ENCODE data around the gene FBXW7. TPM values are rescaled to one million over a fixed set of nuclear protein-coding genes. Genes with fewer than 3 reads are reported as not detected.

The FBXW7 gene
- polyA plus RNA-seq (ENCODE audit: insufficient read depth in 1 of 5, insufficient read length in 5 of 5, low replicate concordance in 1 of 5), result 10 to 100 TPM; 22.3 to 41.8 (median 34.1) TPM
- long read RNA-seq, donor 1, transcript FBXW7-210 (2 exons, 528 nt), result major isoform, 10 of 12 reads
- long read RNA-seq, donor 1, partial matches to known transcripts, result 0 of 12 reads
- long read RNA-seq, donor 1, other reads (novel, unspliced or antisense), result 0 of 12 reads
- long read RNA-seq, donor 2, partial matches to known transcripts, result 0 of 2 reads
- long read RNA-seq, donor 2, other reads (novel, unspliced or antisense), result 0 of 2 reads
- long read RNA-seq, donor 3, partial matches to known transcripts, result 0 of 7 reads
- long read RNA-seq, donor 3, other reads (novel, unspliced or antisense), result 0 of 7 reads
- long read RNA-seq, donor 4, partial matches to known transcripts, result 0 of 4 reads
- long read RNA-seq, donor 4, other reads (novel, unspliced or antisense), result 0 of 4 reads
- long read RNA-seq, donor 5, partial matches to known transcripts, result 9 of 11 reads
- long read RNA-seq, donor 5, other reads (novel, unspliced or antisense), result 0 of 11 reads
- long read RNA-seq, donor 6, transcript FBXW7-210 (2 exons, 528 nt), result major isoform, 9 of 11 reads
- long read RNA-seq, donor 6, partial matches to known transcripts, result 0 of 11 reads
- long read RNA-seq, donor 6, other reads (novel, unspliced or antisense), result 0 of 11 reads
- long read RNA-seq, donor 7, full-length matches to known transcripts, result 5 of 5 reads
- long read RNA-seq, donor 7, partial matches to known transcripts, result 0 of 5 reads
- long read RNA-seq, donor 7, other reads (novel, unspliced or antisense), result 0 of 5 reads
- long read RNA-seq, donor 8, partial matches to known transcripts, result 0 of 4 reads
- long read RNA-seq, donor 8, other reads (novel, unspliced or antisense), result 0 of 4 reads

- DNase-seq, result peak; percentile 99
Observed at GRCh38 chr4:152535903-152536544, at the start of gene FBXW7. Gene FBXW7, minus strand, starts transcription at chr4:152536092. Its CDS starts 124,289 bp downstream, at chr4:152411803.

GRCh38 chr4:152585023-152585441 is 49.1 kb upstream of the FBXW7 start:
- no peak for DNase-seq

- DNase-seq, result no peak
Observed at GRCh38 chr4:152581536-152582160, 45.8 kb upstream of the FBXW7 start.

- no peak for DNase-seq
Observed at GRCh38 chr4:152579916-152580315, 44.0 kb upstream of the FBXW7 start.

GRCh38 chr4:152579107-152579764 is 43.3 kb upstream of the FBXW7 start:
- no peak for DNase-seq

- no peak for DNase-seq
Observed at GRCh38 chr4:152578670-152579069, 42.8 kb upstream of the FBXW7 start.

- no peak for DNase-seq
Observed at GRCh38 chr4:152577708-152578396, 42.0 kb upstream of the FBXW7 start.

GRCh38 chr4:152575533-152575932 is 39.6 kb upstream of the FBXW7 start:
- DNase-seq, result no peak

GRCh38 chr4:152573861-152574260 is 38.0 kb upstream of the FBXW7 start:
- no peak for DNase-seq

- DNase-seq, result peak in 1 of 2 donors; percentile 40
Observed at GRCh38 chr4:152572417-152573086, 36.7 kb upstream of the FBXW7 start.

- peak in 1 of 2 donors; percentile 61 for DNase-seq
Observed at GRCh38 chr4:152571770-152572169, 35.9 kb upstream of the FBXW7 start.

GRCh38 chr4:152571296-152571695 is 35.4 kb upstream of the FBXW7 start:
- DNase-seq, result no peak

GRCh38 chr4:152565333-152565732 is 29.4 kb upstream of the FBXW7 start:
- DNase-seq, result no peak

GRCh38 chr4:152564336-152564735 is 28.4 kb upstream of the FBXW7 start:
- no peak for DNase-seq

- no peak for DNase-seq
Observed at GRCh38 chr4:152563209-152563608, 27.3 kb upstream of the FBXW7 start.

GRCh38 chr4:152559641-152560040 is 23.7 kb upstream of the FBXW7 start:
- DNase-seq, result no peak

GRCh38 chr4:152558396-152558795 is 22.5 kb upstream of the FBXW7 start:
- no peak for DNase-seq

GRCh38 chr4:152556834-152557233 is 20.9 kb upstream of the FBXW7 start:
- no peak for DNase-seq

- no peak for DNase-seq
Observed at GRCh38 chr4:152556283-152556682, 20.4 kb upstream of the FBXW7 start.

- no peak for DNase-seq
Observed at GRCh38 chr4:152554742-152555141, 18.9 kb upstream of the FBXW7 start.
